Parathyroid adenoma (tissue), 2 donors: ENCODE results near the gene KPNA4.
"Not testable (repeated sequence)": the region's sequence is repeated elsewhere in the genome, so short reads cannot be mapped to it uniquely, and the experiment has no call there.

Source experiments
- H2AFZ ChIP-seq: fragments of 300-600 bp; sonication (generic); one replicate; pipeline ENCODE4 v1.7.0; 2017; ENCODE audit warnings: antibody characterized with exemption, mild to moderate bottlenecking
- H3K27ac ChIP-seq: fragments of 300-600 bp; sonication (generic); one replicate; pipeline ENCODE4 v1.7.0; 2017
- H3K27me3 ChIP-seq: fragments of 300-600 bp; sonication (generic); one replicate; pipeline ENCODE4 v1.7.0; 2017; ENCODE audit warnings: low read length; ENCODE audit not compliant: control insufficient read depth, insufficient read depth
- H3K36me3 ChIP-seq: fragments of 300-600 bp; sonication (generic); one replicate; pipeline ENCODE4 v1.7.0; 2017; ENCODE audit warnings: low read length; ENCODE audit not compliant: control insufficient read depth, insufficient read depth
- H3K4me1 ChIP-seq: fragments of 300-600 bp; sonication (generic); one replicate; pipeline ENCODE4 v1.7.0; 2017; ENCODE audit warnings: control low read depth
- H3K4me2 ChIP-seq: fragments of 300-600 bp; sonication (generic); one replicate; pipeline ENCODE4 v1.7.0; 2017; ENCODE audit warnings: low read length
- H3K4me3 ChIP-seq: fragments of 300-600 bp; sonication (generic); one replicate; pipeline ENCODE4 v1.7.0; 2017; ENCODE audit warnings: low read depth, low read length
- H3K79me2 ChIP-seq: fragments of 300-600 bp; sonication (generic); one replicate; pipeline ENCODE4 v1.7.0; 2017; ENCODE audit warnings: control low read depth
- H3K9ac ChIP-seq: fragments of 300-600 bp; sonication (generic); one replicate; pipeline ENCODE4 v1.7.0; 2017; ENCODE audit warnings: mild to moderate bottlenecking
- H3K9me3 ChIP-seq: fragments of 300-600 bp; sonication (generic); one replicate; pipeline ENCODE4 v1.7.0; 2017; ENCODE audit warnings: low read length; ENCODE audit not compliant: control insufficient read depth
- TF ChIP-seq, protein P1 (sequence below): fragments of 300-600 bp; sonication (generic); IDR thresholded peaks from one replicate; pipeline ENCODE4 v1.7.0; 2017; ENCODE audit warnings: antibody characterized with exemption, mild to moderate bottlenecking
- donor health status: primary hyperparathyroidism.

Gene KPNA4

DNA sequence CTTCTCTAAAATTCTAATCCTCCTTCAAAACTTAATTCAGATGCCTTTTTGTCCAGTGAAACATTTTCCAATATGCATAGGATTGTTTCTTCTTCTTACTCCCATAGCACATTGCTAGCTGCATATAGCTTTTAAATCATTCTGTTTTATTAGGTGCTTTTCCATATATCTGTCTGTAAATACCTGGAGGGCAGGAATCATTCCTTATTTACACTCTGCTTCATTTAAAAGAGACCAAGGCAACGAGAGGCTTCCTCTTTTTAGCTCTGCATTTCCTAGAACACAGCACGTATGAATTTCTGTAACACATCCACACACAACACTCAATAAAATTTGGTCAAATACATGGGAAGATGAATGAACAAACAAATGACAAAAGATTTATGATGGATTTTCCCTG is 43.5 kb upstream of the KPNA4 start:
- no peak overlapping the region for H3K4me3 ChIP-seq
- H3K4me1 ChIP-seq = no peaks in the 10 kb centered on the region
- TF ChIP-seq, protein P1, sequence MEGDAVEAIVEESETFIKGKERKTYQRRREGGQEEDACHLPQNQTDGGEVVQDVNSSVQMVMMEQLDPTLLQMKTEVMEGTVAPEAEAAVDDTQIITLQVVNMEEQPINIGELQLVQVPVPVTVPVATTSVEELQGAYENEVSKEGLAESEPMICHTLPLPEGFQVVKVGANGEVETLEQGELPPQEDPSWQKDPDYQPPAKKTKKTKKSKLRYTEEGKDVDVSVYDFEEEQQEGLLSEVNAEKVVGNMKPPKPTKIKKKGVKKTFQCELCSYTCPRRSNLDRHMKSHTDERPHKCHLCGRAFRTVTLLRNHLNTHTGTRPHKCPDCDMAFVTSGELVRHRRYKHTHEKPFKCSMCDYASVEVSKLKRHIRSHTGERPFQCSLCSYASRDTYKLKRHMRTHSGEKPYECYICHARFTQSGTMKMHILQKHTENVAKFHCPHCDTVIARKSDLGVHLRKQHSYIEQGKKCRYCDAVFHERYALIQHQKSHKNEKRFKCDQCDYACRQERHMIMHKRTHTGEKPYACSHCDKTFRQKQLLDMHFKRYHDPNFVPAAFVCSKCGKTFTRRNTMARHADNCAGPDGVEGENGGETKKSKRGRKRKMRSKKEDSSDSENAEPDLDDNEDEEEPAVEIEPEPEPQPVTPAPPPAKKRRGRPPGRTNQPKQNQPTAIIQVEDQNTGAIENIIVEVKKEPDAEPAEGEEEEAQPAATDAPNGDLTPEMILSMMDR = no peak
- no peak overlapping the region for H2AFZ ChIP-seq
- no peaks in the 10 kb centered on the region for H3K36me3 ChIP-seq
- H3K27me3 ChIP-seq = no peaks in the 10 kb centered on the region
- no peaks in the 10 kb centered on the region for H3K9me3 ChIP-seq
- no peak overlapping the region for H3K4me2 ChIP-seq
- H3K27ac ChIP-seq = no peak overlapping the region
- no peak overlapping the region for H3K9ac ChIP-seq
- H3K79me2 ChIP-seq = no peaks in the 10 kb centered on the region

GRCh38 chr3:160607826-160608225 is 42.5 kb upstream of the KPNA4 start:
- no peak overlapping the region for H3K9ac ChIP-seq
- no peaks in the 10 kb centered on the region for H3K9me3 ChIP-seq
- H2AFZ ChIP-seq = no peak overlapping the region
- no peaks in the 10 kb centered on the region for H3K4me1 ChIP-seq
- H3K27ac ChIP-seq = no peak overlapping the region
- no peaks in the 10 kb centered on the region for H3K27me3 ChIP-seq
- H3K4me2 ChIP-seq = no peak overlapping the region
- H3K79me2 ChIP-seq = no peaks in the 10 kb centered on the region
- no peaks in the 10 kb centered on the region for H3K36me3 ChIP-seq
- H3K4me3 ChIP-seq = no peak overlapping the region
- TF ChIP-seq, protein P1 = no peak

DNA sequence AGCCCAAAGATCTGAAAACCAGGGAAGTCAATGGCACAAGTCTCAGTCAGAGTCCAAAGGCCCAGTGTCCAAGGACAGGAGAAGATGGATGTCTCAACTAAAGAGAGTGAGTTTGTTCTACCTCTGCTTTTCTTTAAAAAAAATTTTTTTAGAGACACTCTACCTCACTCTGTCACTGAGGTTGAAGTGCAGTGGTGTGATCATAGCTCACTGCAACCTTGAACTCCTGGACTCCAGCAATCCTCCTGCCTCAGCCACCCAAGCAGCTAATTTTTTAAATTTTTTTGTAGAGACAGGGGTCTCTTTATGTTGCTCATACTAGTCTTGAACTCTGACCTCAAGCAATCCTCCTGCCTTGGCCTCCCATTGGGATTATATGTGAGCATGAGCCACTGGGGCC is 39.9 kb upstream of the KPNA4 start:
- H3K9ac ChIP-seq = no peak overlapping the region
- H3K4me1 ChIP-seq = no peaks in the 10 kb centered on the region
- H3K27me3 ChIP-seq = no peaks in the 10 kb centered on the region
- no peak overlapping the region for H3K4me2 ChIP-seq
- TF ChIP-seq, protein P1 = no peak
- no peak overlapping the region for H3K4me3 ChIP-seq
- H2AFZ ChIP-seq = no peak overlapping the region
- H3K9me3 ChIP-seq = no peaks in the 10 kb centered on the region
- H3K79me2 ChIP-seq = no peaks in the 10 kb centered on the region
- no peak overlapping the region for H3K27ac ChIP-seq
- H3K36me3 ChIP-seq = no peaks in the 10 kb centered on the region

DNA sequence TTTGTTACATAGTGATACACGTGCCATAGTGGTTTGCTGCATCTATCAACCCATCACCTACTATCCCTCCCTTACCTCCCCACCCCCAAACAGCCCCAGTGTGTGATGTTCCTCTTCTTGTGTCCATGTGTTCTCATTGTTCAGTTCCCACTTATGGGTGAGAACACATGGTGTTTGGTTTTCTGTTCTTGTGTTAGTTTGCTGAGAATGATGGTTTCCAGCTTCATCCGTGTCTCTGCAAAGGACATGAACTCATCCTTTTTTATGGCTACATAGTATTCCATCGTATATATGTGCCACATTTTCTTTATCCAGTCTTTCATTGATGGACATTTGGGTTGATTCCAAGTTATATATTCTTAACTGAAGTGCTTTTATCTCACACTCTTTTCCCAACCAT is 38.5 kb upstream of the KPNA4 start:
- H3K27me3 ChIP-seq, H3K4me1 ChIP-seq, H3K4me2 ChIP-seq, H3K4me3 ChIP-seq, H3K79me2 ChIP-seq, H3K27ac ChIP-seq, H3K9me3 ChIP-seq, H2AFZ ChIP-seq, H3K36me3 ChIP-seq, H3K9ac ChIP-seq: not testable (repeated sequence)

- no peaks in the 10 kb centered on the region for H3K79me2 ChIP-seq
These were observed 36.9 kb upstream of the KPNA4 start for GRCh38 chr3:160602259-160602658.

More at GRCh38 chr3:160602259-160602658, 36.9 kb upstream of the KPNA4 start:
- Histone ChIP-seq H3K4me1 (no peaks in the 10 kb centered on the region), H3K27ac (no peak overlapping the region), H3K9me3 (no peaks in the 10 kb centered on the region), H3K36me3 (no peaks in the 10 kb centered on the region), H3K4me3 (no peak overlapping the region), H2AFZ (no peak overlapping the region), H3K4me2 (no peak overlapping the region), H3K27me3 (no peaks in the 10 kb centered on the region), H3K9ac (no peak overlapping the region)
- TF ChIP-seq, protein P1 = no peak
